ENCODE results near the gene RBBP8NL.

RBBP8NL gene

GRCh38 chr20:62410746-62411478 is 16.4 kb downstream of the RBBP8NL start:
- Histone ChIP-seq H3K4me1 (ENCODE audit: control insufficient read depth, insufficient read depth, low read length, unreplicated experiment) (peaks cover 11% of the 10 kb centered on the region), H3K27me3 (ENCODE audit: insufficient read depth, low read length) (no peaks in the 10 kb centered on the region), H3K27ac (ENCODE audit: low read depth, low read length) (no peak overlapping the region), H3K36me3 (ENCODE audit: insufficient read depth, low read length) (no peaks in the 10 kb centered on the region), H3K4me3 (ENCODE audit: low read depth, low read length) (no peak overlapping the region), H3K79me2 (ENCODE audit: control insufficient read depth, insufficient read depth, low read length, unreplicated experiment) (peaks cover 8% of the 10 kb centered on the region), H2AFZ (ENCODE audit: low read length, unreplicated experiment) (no peak overlapping the region)

- no peak overlapping the region for H3K27ac ChIP-seq (ENCODE audit: low read depth, low read length)
- H3K27me3 ChIP-seq (ENCODE audit: insufficient read depth, low read length) = no peaks in the 10 kb centered on the region
- H3K4me3 ChIP-seq (ENCODE audit: low read depth, low read length) = no peak overlapping the region
- no peak overlapping the region for H2AFZ ChIP-seq (ENCODE audit: low read length, unreplicated experiment)
- H3K79me2 ChIP-seq (ENCODE audit: control insufficient read depth, insufficient read depth, low read length, unreplicated experiment) = peaks cover 8% of the 10 kb centered on the region
- no peaks in the 10 kb centered on the region for H3K36me3 ChIP-seq (ENCODE audit: insufficient read depth, low read length)
- peaks cover 15% of the 10 kb centered on the region for H3K4me1 ChIP-seq (ENCODE audit: control insufficient read depth, insufficient read depth, low read length, unreplicated experiment)
These were observed 17.2 kb downstream of the RBBP8NL start for GRCh38 chr20:62409931-62410745.

GRCh38 chr20:62409086-62409853 is 18.1 kb downstream of the RBBP8NL start:
- Histone ChIP-seq H3K27me3 (ENCODE audit: insufficient read depth, low read length) (no peaks in the 10 kb centered on the region), H3K79me2 (ENCODE audit: control insufficient read depth, insufficient read depth, low read length, unreplicated experiment) (peaks cover 8% of the 10 kb centered on the region), H2AFZ (ENCODE audit: low read length, unreplicated experiment) (no peak overlapping the region), H3K4me1 (ENCODE audit: control insufficient read depth, insufficient read depth, low read length, unreplicated experiment) (peaks cover 15% of the 10 kb centered on the region), H3K36me3 (ENCODE audit: insufficient read depth, low read length) (no peaks in the 10 kb centered on the region), H3K4me3 (ENCODE audit: low read depth, low read length) (no peak overlapping the region), H3K27ac (ENCODE audit: low read depth, low read length) (no peak overlapping the region)

- peaks cover 15% of the 10 kb centered on the region for H3K4me1 ChIP-seq (ENCODE audit: control insufficient read depth, insufficient read depth, low read length, unreplicated experiment)
- H3K79me2 ChIP-seq (ENCODE audit: control insufficient read depth, insufficient read depth, low read length, unreplicated experiment) = peaks cover 8% of the 10 kb centered on the region
- H2AFZ ChIP-seq (ENCODE audit: low read length, unreplicated experiment) = no peak overlapping the region
- no peaks in the 10 kb centered on the region for H3K27me3 ChIP-seq (ENCODE audit: insufficient read depth, low read length)
- no peaks in the 10 kb centered on the region for H3K36me3 ChIP-seq (ENCODE audit: insufficient read depth, low read length)
- H3K4me3 ChIP-seq (ENCODE audit: low read depth, low read length) = no peak overlapping the region
- H3K27ac ChIP-seq (ENCODE audit: low read depth, low read length) = no peak overlapping the region
These were observed 18.7 kb downstream of the RBBP8NL start for GRCh38 chr20:62408640-62409039.

- peaks cover 15% of the 10 kb centered on the region for H3K4me1 ChIP-seq (ENCODE audit: control insufficient read depth, insufficient read depth, low read length, unreplicated experiment)
- H2AFZ ChIP-seq (ENCODE audit: low read length, unreplicated experiment) = no peak overlapping the region
- H3K36me3 ChIP-seq (ENCODE audit: insufficient read depth, low read length) = no peaks in the 10 kb centered on the region
- no peak overlapping the region for H3K27ac ChIP-seq (ENCODE audit: low read depth, low read length)
- peak overlapping the region; percentile 63; the same call in 1 of the 2 replicates for H3K4me3 ChIP-seq (ENCODE audit: low read depth, low read length)
- no peaks in the 10 kb centered on the region for H3K27me3 ChIP-seq (ENCODE audit: insufficient read depth, low read length)
- peaks cover 8% of the 10 kb centered on the region for H3K79me2 ChIP-seq (ENCODE audit: control insufficient read depth, insufficient read depth, low read length, unreplicated experiment)
These were observed 19.3 kb downstream of the RBBP8NL start for GRCh38 chr20:62408055-62408454.

GRCh38 chr20:62407221-62407992 is 19.9 kb downstream of the RBBP8NL start, which contains the start of gene CABLES2:
Gene CABLES2, minus strand, starts transcription at chr20:62407285. Its CDS starts 9 bp downstream, at chr20:62407276.
- Histone ChIP-seq H3K36me3 (ENCODE audit: insufficient read depth, low read length) (no peaks in the 10 kb centered on the region), H3K4me1 (ENCODE audit: control insufficient read depth, insufficient read depth, low read length, unreplicated experiment) (peaks cover 15% of the 10 kb centered on the region), H3K4me3 (ENCODE audit: low read depth, low read length) (peak within 1 kb of the TSS; percentile 90), H3K27ac (ENCODE audit: low read depth, low read length) (no peak within 1 kb of the TSS), H2AFZ (ENCODE audit: low read length, unreplicated experiment) (peak within 1 kb of the TSS; percentile 47), H3K27me3 (ENCODE audit: insufficient read depth, low read length) (no peaks in the 10 kb centered on the region), H3K79me2 (ENCODE audit: control insufficient read depth, insufficient read depth, low read length, unreplicated experiment) (peaks cover 8% of the 10 kb centered on the region)

- Histone ChIP-seq H3K79me2 (ENCODE audit: control insufficient read depth, insufficient read depth, low read length, unreplicated experiment) (peaks cover 8% of the 10 kb centered on the region), H3K27me3 (ENCODE audit: insufficient read depth, low read length) (no peaks in the 10 kb centered on the region), H3K27ac (ENCODE audit: low read depth, low read length) (no peak overlapping the region), H3K36me3 (ENCODE audit: insufficient read depth, low read length) (no peaks in the 10 kb centered on the region), H3K4me1 (ENCODE audit: control insufficient read depth, insufficient read depth, low read length, unreplicated experiment) (peaks cover 15% of the 10 kb centered on the region), H3K4me3 (ENCODE audit: low read depth, low read length) (peak overlapping the region; percentile 90), H2AFZ (ENCODE audit: low read length, unreplicated experiment) (peak overlapping the region; percentile 10)
These were observed 20.6 kb downstream of the RBBP8NL start for GRCh38 chr20:62406635-62407176.

GRCh38 chr20:62405981-62406513 is 21.3 kb downstream of the RBBP8NL start:
- H3K4me3 ChIP-seq (ENCODE audit: low read depth, low read length) = peak overlapping the region; percentile 90
- no peak overlapping the region for H2AFZ ChIP-seq (ENCODE audit: low read length, unreplicated experiment)
- H3K27ac ChIP-seq (ENCODE audit: low read depth, low read length) = no peak overlapping the region
- no peaks in the 10 kb centered on the region for H3K27me3 ChIP-seq (ENCODE audit: insufficient read depth, low read length)
- H3K36me3 ChIP-seq (ENCODE audit: insufficient read depth, low read length) = no peaks in the 10 kb centered on the region
- peaks cover 15% of the 10 kb centered on the region for H3K4me1 ChIP-seq (ENCODE audit: control insufficient read depth, insufficient read depth, low read length, unreplicated experiment)
- peaks cover 8% of the 10 kb centered on the region for H3K79me2 ChIP-seq (ENCODE audit: control insufficient read depth, insufficient read depth, low read length, unreplicated experiment)

GRCh38 chr20:62405108-62405980 is 22.0 kb downstream of the RBBP8NL start:
- peaks cover 15% of the 10 kb centered on the region for H3K4me1 ChIP-seq (ENCODE audit: control insufficient read depth, insufficient read depth, low read length, unreplicated experiment)
- H3K27me3 ChIP-seq (ENCODE audit: insufficient read depth, low read length) = no peaks in the 10 kb centered on the region
- peaks cover 8% of the 10 kb centered on the region for H3K79me2 ChIP-seq (ENCODE audit: control insufficient read depth, insufficient read depth, low read length, unreplicated experiment)
- peak overlapping the region; percentile 90; the same call in 1 of the 2 replicates for H3K4me3 ChIP-seq (ENCODE audit: low read depth, low read length)
- H2AFZ ChIP-seq (ENCODE audit: low read length, unreplicated experiment) = no peak overlapping the region
- no peaks in the 10 kb centered on the region for H3K36me3 ChIP-seq (ENCODE audit: insufficient read depth, low read length)
- no peak overlapping the region for H3K27ac ChIP-seq (ENCODE audit: low read depth, low read length)

All from ACC112 (cell line).